ENCODE measurements around the gene DAPK1.

DAPK1 gene

DNA sequence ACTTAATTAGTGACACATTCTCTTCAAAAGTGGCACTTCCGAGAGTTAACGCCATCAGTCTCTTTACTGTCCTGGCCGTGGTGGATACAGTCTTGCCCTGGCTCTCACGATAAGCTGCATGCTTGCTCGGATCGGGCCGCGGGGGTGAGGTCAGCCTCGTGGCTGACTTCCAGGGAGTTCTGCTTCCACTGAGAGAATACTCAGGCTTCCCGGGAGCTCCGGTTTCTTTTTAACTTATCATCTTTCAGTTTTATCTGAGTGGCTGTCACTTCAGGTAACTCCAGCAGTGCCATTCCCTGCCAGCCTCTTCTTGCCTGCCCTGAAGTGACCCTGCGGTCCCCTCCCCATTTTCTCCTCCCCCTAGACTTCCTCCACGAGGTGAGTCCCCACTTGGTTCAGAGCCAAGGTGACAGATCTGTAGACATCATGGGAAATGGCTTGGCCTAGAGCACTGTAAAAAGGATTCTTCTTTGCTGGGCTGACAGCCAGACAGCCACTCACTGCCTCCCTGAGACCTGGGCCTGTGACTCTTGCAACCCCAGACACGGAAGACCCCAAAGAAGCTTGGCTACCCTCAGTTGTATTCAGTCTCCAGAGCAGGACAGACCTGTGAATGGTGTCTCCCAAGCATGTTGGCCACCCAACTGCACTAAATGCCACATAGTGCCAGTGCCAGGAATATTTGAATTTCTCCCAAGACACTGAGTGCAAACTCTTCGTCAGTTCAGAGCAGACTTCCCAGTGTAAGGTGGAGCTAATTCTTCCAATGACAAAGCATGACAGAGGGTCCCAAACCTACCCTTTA lies 95.1 kb downstream of the DAPK1 start:
- DNase-seq (ENCODE audit: low read depth in 2 of 2) = no peak

GRCh38 chr9:87593359-87593980 lies 95.8 kb downstream of the DAPK1 start:
- no peak for DNase-seq (ENCODE audit: low read depth in 2 of 2)

DNA sequence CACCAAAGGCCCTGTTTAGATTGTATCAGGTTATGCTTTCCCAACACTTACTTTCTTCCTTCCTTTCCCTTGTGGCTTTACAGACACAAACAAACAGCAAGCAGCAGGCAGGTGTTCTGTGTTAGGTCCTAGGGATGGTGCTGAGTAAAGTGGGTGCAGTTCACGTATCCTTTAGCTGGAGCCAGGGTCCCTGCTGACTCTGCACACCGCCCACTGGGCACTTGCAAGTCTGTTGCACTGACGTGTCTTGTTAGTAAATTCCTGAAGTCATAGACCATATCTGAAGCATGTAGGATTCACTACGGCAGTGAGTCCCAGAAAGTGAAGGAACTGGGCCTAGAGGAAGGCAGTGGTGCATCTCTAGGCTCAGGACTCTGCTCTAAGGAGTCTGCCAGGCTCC lies 96.5 kb downstream of the DAPK1 start:
- DNase-seq (ENCODE audit: low read depth in 2 of 2) = no peak

- no peak for DNase-seq (ENCODE audit: low read depth in 2 of 2)
Measured at GRCh38 chr9:87594662-87595061, 97.0 kb downstream of the DAPK1 start.

- no peak for DNase-seq (ENCODE audit: low read depth in 2 of 2)
Measured at GRCh38 chr9:87595610-87596009, 97.9 kb downstream of the DAPK1 start.

- DNase-seq (ENCODE audit: low read depth in 2 of 2) = no peak
Measured at GRCh38 chr9:87596862-87597261, 99.2 kb downstream of the DAPK1 start.

DNA sequence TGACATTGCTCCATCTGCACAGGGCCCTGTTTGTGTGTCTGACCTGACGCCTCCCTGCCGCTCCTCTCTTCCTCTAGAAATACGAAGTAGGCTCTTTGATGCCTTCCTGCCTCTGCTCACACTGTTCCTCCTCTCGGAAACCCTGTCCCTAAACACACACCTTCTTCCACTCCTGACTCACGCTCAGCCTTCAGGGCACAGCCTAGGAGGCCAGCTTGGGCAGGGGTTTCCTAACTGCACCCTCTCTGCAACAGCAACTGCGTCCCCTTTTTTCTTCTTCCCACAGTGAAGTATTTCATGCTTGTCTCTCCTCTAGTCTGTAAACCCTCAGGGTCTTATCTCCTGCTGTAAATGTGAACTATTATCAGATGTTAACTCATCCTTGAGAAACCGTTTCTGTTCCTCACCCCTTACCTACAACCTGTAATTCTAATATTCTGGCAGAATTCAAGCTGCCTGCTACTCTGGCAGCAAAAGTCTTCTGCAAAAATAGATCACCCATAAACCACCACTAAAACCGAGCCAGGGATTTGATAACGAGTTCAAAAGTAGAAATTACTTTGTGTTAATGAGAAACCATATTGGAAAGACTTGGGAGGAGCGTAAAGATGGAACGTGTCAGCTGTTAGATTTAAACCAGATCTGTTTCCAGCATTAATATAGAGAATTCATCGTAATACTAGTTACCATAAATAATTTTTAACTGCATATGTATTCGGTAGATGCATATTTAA lies 100.2 kb downstream of the DAPK1 start:
- no peak for DNase-seq (ENCODE audit: low read depth in 2 of 2)

GRCh38 chr9:87599901-87600610 lies 102.4 kb downstream of the DAPK1 start:
- no peak for DNase-seq (ENCODE audit: low read depth in 2 of 2)

- no peak for DNase-seq (ENCODE audit: low read depth in 2 of 2)
Measured at GRCh38 chr9:87601176-87601575, 103.5 kb downstream of the DAPK1 start.

GRCh38 chr9:87601595-87601994 lies 103.9 kb downstream of the DAPK1 start:
- no peak for DNase-seq (ENCODE audit: low read depth in 2 of 2)

DNA sequence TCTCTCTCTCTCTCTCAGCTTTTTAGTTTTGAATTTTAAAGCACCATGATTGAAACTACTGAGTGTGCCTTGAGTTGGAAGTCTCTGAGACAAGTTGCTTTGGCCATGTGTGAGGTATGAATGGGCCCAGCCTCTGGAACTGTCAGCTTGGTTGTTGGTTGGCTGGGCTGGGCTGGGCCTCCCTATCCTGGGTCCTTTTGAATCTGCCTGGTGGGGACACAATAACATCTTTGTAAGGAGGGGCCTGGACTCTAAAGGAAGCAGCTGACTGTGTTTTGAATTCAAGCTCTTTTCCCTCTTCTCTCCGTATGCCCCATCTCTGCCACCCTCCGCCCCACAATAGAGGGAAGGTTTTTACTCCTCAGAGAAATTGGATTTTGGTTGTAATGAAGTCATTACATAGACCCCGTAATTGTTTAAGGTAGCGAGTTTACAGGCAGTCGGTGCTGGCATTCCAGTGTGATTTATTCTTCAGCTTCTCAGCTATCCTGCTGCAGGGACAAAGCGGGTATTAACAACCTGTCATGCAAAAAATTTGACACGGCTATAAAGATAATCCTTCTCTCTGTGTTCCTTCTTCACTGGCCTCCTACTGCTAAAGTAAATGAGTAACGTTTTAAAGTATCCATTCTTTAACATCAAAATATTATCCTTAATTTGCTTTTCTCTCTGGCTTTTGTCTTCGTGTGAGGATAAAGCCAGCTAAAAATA lies 105.4 kb downstream of the DAPK1 start:
- DNase-seq (ENCODE audit: low read depth in 2 of 2) = no peak

- no peak for DNase-seq (ENCODE audit: low read depth in 2 of 2)
Measured at GRCh38 chr9:87603854-87604490, 106.3 kb downstream of the DAPK1 start.

- no peak for DNase-seq (ENCODE audit: low read depth in 2 of 2)
Measured at GRCh38 chr9:87604886-87605588, 107.4 kb downstream of the DAPK1 start.

GRCh38 chr9:87605676-87606075 lies 108.0 kb downstream of the DAPK1 start:
- no peak for DNase-seq (ENCODE audit: low read depth in 2 of 2)

GRCh38 chr9:87606841-87607521 lies 109.3 kb downstream of the DAPK1 start:
- DNase-seq (ENCODE audit: low read depth in 2 of 2) = no peak

- no peak for DNase-seq (ENCODE audit: low read depth in 2 of 2)
Measured at GRCh38 chr9:87607859-87608258, 110.2 kb downstream of the DAPK1 start.

- no peak for DNase-seq (ENCODE audit: low read depth in 2 of 2)
Measured at GRCh38 chr9:87609002-87609401, 111.3 kb downstream of the DAPK1 start.

DNA sequence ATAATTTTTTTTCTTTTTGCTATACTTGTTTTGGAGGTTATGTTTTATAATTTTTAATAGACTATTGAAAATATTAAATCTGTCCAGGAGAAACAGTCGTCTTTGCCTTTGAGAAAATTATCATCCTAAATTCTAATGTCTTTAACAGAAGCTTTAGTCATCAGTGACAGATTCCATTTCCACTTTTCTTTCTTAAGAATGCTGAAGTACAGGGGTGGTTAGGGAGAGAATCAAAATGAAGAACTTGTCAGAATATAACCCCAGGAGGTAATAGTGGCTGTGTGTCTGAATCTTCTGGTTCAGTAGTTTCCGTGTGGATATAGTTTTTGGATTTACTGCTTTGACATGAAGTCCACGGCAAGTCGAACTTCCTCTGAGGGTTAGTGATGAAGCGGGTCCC lies 111.8 kb downstream of the DAPK1 start:
- no peak for DNase-seq (ENCODE audit: low read depth in 2 of 2)

DNA sequence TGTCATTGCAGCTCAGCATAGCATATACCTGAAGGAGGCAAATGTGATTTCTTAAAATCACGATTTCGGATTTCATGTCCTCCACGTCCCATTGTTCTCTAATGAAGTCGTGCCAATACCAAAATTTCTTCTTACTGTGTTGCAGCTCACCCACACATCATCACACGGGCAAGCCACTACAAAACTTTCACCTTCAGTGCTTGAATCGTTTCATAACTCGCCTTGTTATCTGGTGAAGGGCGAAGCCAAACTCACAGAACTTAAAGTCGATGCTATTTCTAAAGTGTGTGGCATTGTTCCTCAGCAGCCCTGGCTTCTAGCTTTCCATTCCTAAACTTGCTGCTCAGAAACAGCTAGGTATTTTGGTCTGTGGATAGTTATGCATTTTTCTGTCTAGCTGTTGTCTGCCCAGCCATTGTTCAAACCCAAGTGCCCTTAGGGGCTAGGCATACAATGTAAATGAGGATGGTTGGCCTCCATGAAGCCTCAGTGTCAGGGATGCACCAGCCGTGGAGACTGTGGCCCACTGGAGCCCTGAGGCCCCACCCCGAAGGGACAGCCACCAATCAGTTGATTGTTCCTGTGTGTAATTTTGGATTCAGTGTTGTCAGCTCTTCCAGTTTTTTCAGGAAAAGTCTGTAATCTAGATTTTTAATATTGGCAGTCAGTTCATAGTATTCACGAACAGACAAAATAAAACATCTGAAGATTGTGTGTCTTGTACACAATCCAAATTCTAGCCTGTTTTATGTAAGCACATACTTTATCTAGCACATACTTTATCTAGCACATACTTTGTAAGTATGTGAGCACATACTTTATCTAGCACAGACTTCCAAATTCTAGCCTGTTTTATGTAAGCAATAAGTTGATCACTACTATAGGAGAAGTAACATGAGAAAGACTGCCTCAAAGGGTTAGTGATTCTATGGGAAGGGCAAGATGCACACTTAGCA lies 112.8 kb downstream of the DAPK1 start:
- DNase-seq (ENCODE audit: low read depth in 2 of 2) = no peak
